Measurements from ENCODE around the gene MRPS11.

The MRPS11 gene

GRCh38 chr15:88467073-88467934, at the start of gene MRPS11, which contains the start of gene MRPL46:
Gene MRPS11, plus strand, starts transcription at chr15:88467708. Its CDS starts 10 bp downstream, at chr15:88467718.
Gene MRPL46, minus strand, starts transcription at chr15:88467388. Its CDS starts 11 bp downstream, at chr15:88467377.
- no peak for TF ChIP-seq CTCF (conservative IDR thresholded peaks at IDR 0.05; ENCODE audit: low read depth, low read length)
- DNase-seq (ENCODE audit: low read depth), result peak; percentile 88
- H3K4me3 ChIP-seq (ENCODE audit: low read depth, low read length), result peak within 1 kb of the TSS; percentile 90

- DNase-seq (ENCODE audit: low read depth), result no peak
- no peak overlapping the region for H3K4me3 ChIP-seq (ENCODE audit: low read depth, low read length)
- TF ChIP-seq CTCF (conservative IDR thresholded peaks at IDR 0.05; ENCODE audit: low read depth, low read length), result no peak
Observed at GRCh38 chr15:88419830-88420229, 47.7 kb upstream of the MRPS11 start.

- no peak for DNase-seq (ENCODE audit: low read depth)
- TF ChIP-seq CTCF (conservative IDR thresholded peaks at IDR 0.05; ENCODE audit: low read depth, low read length), result no peak
Observed at GRCh38 chr15:88423331-88423730, 44.2 kb upstream of the MRPS11 start.

GRCh38 chr15:88426304-88426703, 41.2 kb upstream of the MRPS11 start:
- H3K4me3 ChIP-seq (ENCODE audit: low read depth, low read length), result no peak overlapping the region
- no peak for DNase-seq (ENCODE audit: low read depth)
- TF ChIP-seq CTCF (conservative IDR thresholded peaks at IDR 0.05; ENCODE audit: low read depth, low read length), result no peak

More at GRCh38 chr15:88423331-88423730, 44.2 kb upstream of the MRPS11 start:
- no peak overlapping the region for H3K4me3 ChIP-seq (ENCODE audit: low read depth, low read length)

GRCh38 chr15:88428053-88428452, 39.5 kb upstream of the MRPS11 start:
- DNase-seq (ENCODE audit: low read depth), result no peak
- no peak overlapping the region for H3K4me3 ChIP-seq (ENCODE audit: low read depth, low read length)
- no peak for TF ChIP-seq CTCF (conservative IDR thresholded peaks at IDR 0.05; ENCODE audit: low read depth, low read length)

- no peak for DNase-seq (ENCODE audit: low read depth)
- no peak for TF ChIP-seq CTCF (conservative IDR thresholded peaks at IDR 0.05; ENCODE audit: low read depth, low read length)
Observed at GRCh38 chr15:88428805-88429605, 38.5 kb upstream of the MRPS11 start.

More at GRCh38 chr15:88428805-88429605, 38.5 kb upstream of the MRPS11 start:
- H3K4me3 ChIP-seq (ENCODE audit: low read depth, low read length), result no peak overlapping the region
